ENCODE results near the gene NPTXR. TPM values are rescaled to one million over a fixed set of nuclear protein-coding genes. Genes with fewer than 3 reads are reported as not detected.

The NPTXR gene
- total RNA-seq, 1 donor from 2014 or later: 0.58 TPM

- TF ChIP-seq, protein P1, sequence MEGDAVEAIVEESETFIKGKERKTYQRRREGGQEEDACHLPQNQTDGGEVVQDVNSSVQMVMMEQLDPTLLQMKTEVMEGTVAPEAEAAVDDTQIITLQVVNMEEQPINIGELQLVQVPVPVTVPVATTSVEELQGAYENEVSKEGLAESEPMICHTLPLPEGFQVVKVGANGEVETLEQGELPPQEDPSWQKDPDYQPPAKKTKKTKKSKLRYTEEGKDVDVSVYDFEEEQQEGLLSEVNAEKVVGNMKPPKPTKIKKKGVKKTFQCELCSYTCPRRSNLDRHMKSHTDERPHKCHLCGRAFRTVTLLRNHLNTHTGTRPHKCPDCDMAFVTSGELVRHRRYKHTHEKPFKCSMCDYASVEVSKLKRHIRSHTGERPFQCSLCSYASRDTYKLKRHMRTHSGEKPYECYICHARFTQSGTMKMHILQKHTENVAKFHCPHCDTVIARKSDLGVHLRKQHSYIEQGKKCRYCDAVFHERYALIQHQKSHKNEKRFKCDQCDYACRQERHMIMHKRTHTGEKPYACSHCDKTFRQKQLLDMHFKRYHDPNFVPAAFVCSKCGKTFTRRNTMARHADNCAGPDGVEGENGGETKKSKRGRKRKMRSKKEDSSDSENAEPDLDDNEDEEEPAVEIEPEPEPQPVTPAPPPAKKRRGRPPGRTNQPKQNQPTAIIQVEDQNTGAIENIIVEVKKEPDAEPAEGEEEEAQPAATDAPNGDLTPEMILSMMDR (conservative IDR thresholded peaks at IDR 0.05; ENCODE audit: low read depth, low read length): peak; percentile 90
- DNase-seq (ENCODE audit: low read depth): no peak
- no peak overlapping the region for H3K4me3 ChIP-seq (ENCODE audit: low read depth, low read length)
Observed at GRCh38 chr22:38868886-38869381, 25.1 kb upstream of the NPTXR start.

- DNase-seq (ENCODE audit: low read depth): no peak
- no peak overlapping the region for H3K4me3 ChIP-seq (ENCODE audit: low read depth, low read length)
- TF ChIP-seq, protein P1 (conservative IDR thresholded peaks at IDR 0.05; ENCODE audit: low read depth, low read length): no peak
Observed at GRCh38 chr22:38868286-38868721, 24.5 kb upstream of the NPTXR start.

GRCh38 chr22:38867471-38868285, 23.9 kb upstream of the NPTXR start:
- TF ChIP-seq, protein P1 (conservative IDR thresholded peaks at IDR 0.05; ENCODE audit: low read depth, low read length): no peak
- no peak overlapping the region for H3K4me3 ChIP-seq (ENCODE audit: low read depth, low read length)
- DNase-seq (ENCODE audit: low read depth): no peak

DNA sequence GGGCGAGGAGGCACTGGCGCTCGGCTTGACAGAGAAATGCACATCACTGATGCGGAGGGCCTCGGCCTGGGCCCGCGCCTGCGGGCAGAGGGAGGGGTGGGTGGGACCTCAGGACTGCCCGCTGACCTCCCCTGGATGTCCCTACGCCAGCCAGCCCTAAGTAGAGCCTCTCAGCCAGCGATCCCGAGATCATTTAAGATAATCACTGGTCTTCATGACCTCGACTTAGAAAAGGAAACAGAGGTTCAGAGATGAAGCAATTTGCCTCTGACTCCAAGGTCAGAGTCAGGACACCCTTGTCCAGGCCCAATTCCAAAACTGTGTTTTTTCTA, 23.3 kb upstream of the NPTXR start:
- H3K4me3 ChIP-seq (ENCODE audit: low read depth, low read length): no peak overlapping the region
- TF ChIP-seq, protein P1 (conservative IDR thresholded peaks at IDR 0.05; ENCODE audit: low read depth, low read length): no peak
- no peak for DNase-seq (ENCODE audit: low read depth)

- TF ChIP-seq, protein P1 (conservative IDR thresholded peaks at IDR 0.05; ENCODE audit: low read depth, low read length): no peak
- no peak overlapping the region for H3K4me3 ChIP-seq (ENCODE audit: low read depth, low read length)
- no peak for DNase-seq (ENCODE audit: low read depth)
Observed at GRCh38 chr22:38866399-38867123, 22.7 kb upstream of the NPTXR start.

GRCh38 chr22:38866024-38866398, 22.2 kb upstream of the NPTXR start:
- TF ChIP-seq, protein P1 (conservative IDR thresholded peaks at IDR 0.05; ENCODE audit: low read depth, low read length): no peak
- no peak for DNase-seq (ENCODE audit: low read depth)
- H3K4me3 ChIP-seq (ENCODE audit: low read depth, low read length): no peak overlapping the region

All from epithelial cell of proximal tubule (primary cell).